Activated T-helper 17 cell treated with anti-CD3 and anti-CD28 coated beads, Interleukin-2, amount 50 U/mL, for 72 hours (primary cell): Measurements from ENCODE around the gene HSPB6. TPM values are rescaled to one million over a fixed set of nuclear protein-coding genes. Genes with fewer than 3 reads are reported as not detected.
"Not testable (repeated sequence)": the region's sequence is repeated elsewhere in the genome, so short reads cannot be mapped to it uniquely, and the experiment has no call there.

Experiments
- ATAC-seq: fragments of 150-1000 bp; cut with Tn5 transposase; replicated peaks from 2 replicates; pipeline ENCODE4 v1.10.0; 2021; ENCODE audit warnings: mild to moderate bottlenecking, moderate library complexity
- H3K27ac Mint-ChIP-seq: one replicate; pipeline ENCODE4 v1.8.0; 2022; ENCODE audit warnings: mixed read lengths
- H3K27me3 Mint-ChIP-seq: one replicate; pipeline ENCODE4 v1.8.0; 2022; ENCODE audit warnings: mixed read lengths
- H3K36me3 Mint-ChIP-seq: one replicate; pipeline ENCODE4 v1.8.0; 2022; ENCODE audit warnings: low read depth, mild to moderate bottlenecking, mixed read lengths
- H3K4me1 Mint-ChIP-seq: one replicate; pipeline ENCODE4 v1.8.0; 2022; ENCODE audit warnings: mixed read lengths
- H3K4me3 Mint-ChIP-seq: one replicate; pipeline ENCODE4 v1.8.0; 2022; ENCODE audit warnings: mild to moderate bottlenecking, mixed read lengths
- H3K9me3 Mint-ChIP-seq: one replicate; pipeline ENCODE4 v1.8.0; 2022; ENCODE audit warnings: mixed read lengths
- total RNA-seq, 2 donors: library from RNA; stranded (reverse); gene quantifications; one replicate each; pipeline ENCODE4 v1.2.3, GENCODE V29; 2022

Gene HSPB6
- total RNA-seq, 2 donors from 2014 or later = not detected

GRCh38 chr19:35727956-35728706 is 28.7 kb downstream of the HSPB6 start:
- Mint-ChIP-seq H3K4me1 (peaks cover 10% of the 10 kb centered on the region), H3K36me3 (peaks cover 89% of the 10 kb centered on the region), H3K27me3 (no peaks in the 10 kb centered on the region), H3K4me3 (no peak overlapping the region), H3K9me3 (no peaks in the 10 kb centered on the region), H3K27ac (peak overlapping the region; percentile 69)
- no peak for ATAC-seq

- H3K27me3 Mint-ChIP-seq = no peaks in the 10 kb centered on the region
- ATAC-seq = no peak
- peaks cover 10% of the 10 kb centered on the region for H3K4me1 Mint-ChIP-seq
- H3K4me3 Mint-ChIP-seq = no peak overlapping the region
- peak overlapping the region; percentile 69 for H3K27ac Mint-ChIP-seq
- peaks cover 98% of the 10 kb centered on the region for H3K36me3 Mint-ChIP-seq
- H3K9me3 Mint-ChIP-seq = no peaks in the 10 kb centered on the region
Measured at GRCh38 chr19:35727053-35727955, 29.5 kb downstream of the HSPB6 start.

DNA sequence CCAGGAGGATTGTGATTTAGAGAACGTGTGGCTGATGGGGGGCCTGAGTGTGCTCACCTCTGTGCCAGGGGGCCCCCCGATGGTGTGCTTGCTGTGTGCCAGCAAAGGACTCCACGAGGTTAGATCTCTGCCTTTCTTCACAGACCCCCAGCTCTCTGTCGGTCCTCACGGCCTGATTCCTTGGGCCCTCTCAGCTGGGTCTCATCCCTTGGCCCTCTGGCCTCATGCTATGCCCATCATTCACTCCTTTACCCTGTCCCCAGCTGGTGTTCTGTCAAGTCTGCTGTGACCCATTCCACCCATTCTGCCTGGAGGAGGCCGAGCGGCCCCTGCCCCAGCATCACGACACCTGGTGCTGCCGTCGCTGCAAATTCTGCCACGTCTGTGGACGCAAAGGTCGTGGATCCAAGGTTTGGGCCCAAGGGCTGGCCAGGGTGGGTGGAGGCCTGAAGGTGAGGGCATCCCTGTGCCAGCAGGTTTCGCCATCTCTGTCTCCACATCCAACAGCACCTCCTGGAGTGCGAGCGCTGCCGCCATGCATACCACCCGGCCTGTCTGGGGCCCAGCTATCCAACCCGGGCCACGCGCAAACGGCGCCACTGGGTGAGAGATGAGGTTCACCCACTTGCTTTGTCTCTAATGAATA is 31.5 kb downstream of the HSPB6 start:
- H3K4me1 Mint-ChIP-seq = peaks cover 5% of the 10 kb centered on the region
- H3K9me3 Mint-ChIP-seq = no peaks in the 10 kb centered on the region
- ATAC-seq = no peak
- no peaks in the 10 kb centered on the region for H3K27me3 Mint-ChIP-seq
- H3K27ac Mint-ChIP-seq = no peak overlapping the region
- H3K36me3 Mint-ChIP-seq = peaks cover 100% of the 10 kb centered on the region
- no peak overlapping the region for H3K4me3 Mint-ChIP-seq

- Mint-ChIP-seq H3K36me3 (peaks cover 100% of the 10 kb centered on the region), H3K9me3 (no peaks in the 10 kb centered on the region), H3K27me3 (no peaks in the 10 kb centered on the region), H3K27ac (no peak overlapping the region), H3K4me1 (peaks cover 5% of the 10 kb centered on the region), H3K4me3 (no peak overlapping the region)
- no peak for ATAC-seq
Measured at GRCh38 chr19:35724560-35724959, 32.3 kb downstream of the HSPB6 start.

GRCh38 chr19:35724132-35724531 is 32.7 kb downstream of the HSPB6 start:
- not testable (repeated sequence) for H3K27ac Mint-ChIP-seq, H3K4me1 Mint-ChIP-seq, ATAC-seq, H3K9me3 Mint-ChIP-seq, H3K4me3 Mint-ChIP-seq, H3K27me3 Mint-ChIP-seq
- peaks cover 100% of the 10 kb centered on the region for H3K36me3 Mint-ChIP-seq

- Mint-ChIP-seq H3K36me3 (peaks cover 100% of the 10 kb centered on the region), H3K4me3 (no peak overlapping the region), H3K27ac (no peak overlapping the region), H3K4me1 (peaks cover 5% of the 10 kb centered on the region), H3K9me3 (no peaks in the 10 kb centered on the region), H3K27me3 (no peaks in the 10 kb centered on the region)
- no peak for ATAC-seq
Measured at GRCh38 chr19:35723671-35724070, 33.2 kb downstream of the HSPB6 start.

DNA sequence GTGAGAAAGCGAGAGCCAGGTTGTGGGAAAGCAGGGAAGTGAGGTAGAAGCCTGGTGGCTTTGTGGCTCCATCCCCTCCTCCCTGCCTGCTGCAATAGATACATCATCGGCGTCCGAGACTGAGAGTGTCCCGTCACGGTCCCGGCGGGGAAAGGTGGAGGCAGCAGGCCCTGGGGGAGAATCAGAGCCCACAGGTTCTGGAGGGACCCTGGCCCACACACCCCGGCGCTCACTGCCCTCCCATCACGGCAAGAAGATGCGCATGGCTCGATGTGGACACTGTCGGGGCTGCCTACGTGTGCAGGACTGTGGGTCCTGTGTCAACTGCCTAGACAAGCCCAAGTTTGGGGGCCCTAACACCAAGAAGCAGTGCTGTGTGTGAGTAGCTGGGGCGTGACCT is 33.9 kb downstream of the HSPB6 start:
- H3K4me3 Mint-ChIP-seq = peak overlapping the region; percentile 15
- H3K36me3 Mint-ChIP-seq = peaks cover 96% of the 10 kb centered on the region
- H3K4me1 Mint-ChIP-seq = peaks cover 5% of the 10 kb centered on the region
- H3K27ac Mint-ChIP-seq = peak overlapping the region; percentile 54
- no peaks in the 10 kb centered on the region for H3K27me3 Mint-ChIP-seq
- no peaks in the 10 kb centered on the region for H3K9me3 Mint-ChIP-seq
- ATAC-seq = no peak

- no peak for ATAC-seq
- Mint-ChIP-seq H3K4me3 (peak overlapping the region; percentile 15), H3K27me3 (no peaks in the 10 kb centered on the region), H3K27ac (peak overlapping the region; percentile 54), H3K9me3 (no peaks in the 10 kb centered on the region), H3K36me3 (peaks cover 92% of the 10 kb centered on the region), H3K4me1 (peaks cover 5% of the 10 kb centered on the region)
Measured at GRCh38 chr19:35722461-35722860, 34.4 kb downstream of the HSPB6 start.

GRCh38 chr19:35721374-35721773 is 35.5 kb downstream of the HSPB6 start:
- Mint-ChIP-seq H3K36me3 (peaks cover 92% of the 10 kb centered on the region), H3K4me1 (peaks cover 5% of the 10 kb centered on the region), H3K27me3 (no peaks in the 10 kb centered on the region), H3K27ac (peak overlapping the region; percentile 54), H3K4me3 (peak overlapping the region; percentile 15), H3K9me3 (no peaks in the 10 kb centered on the region)
- ATAC-seq = no peak

DNA sequence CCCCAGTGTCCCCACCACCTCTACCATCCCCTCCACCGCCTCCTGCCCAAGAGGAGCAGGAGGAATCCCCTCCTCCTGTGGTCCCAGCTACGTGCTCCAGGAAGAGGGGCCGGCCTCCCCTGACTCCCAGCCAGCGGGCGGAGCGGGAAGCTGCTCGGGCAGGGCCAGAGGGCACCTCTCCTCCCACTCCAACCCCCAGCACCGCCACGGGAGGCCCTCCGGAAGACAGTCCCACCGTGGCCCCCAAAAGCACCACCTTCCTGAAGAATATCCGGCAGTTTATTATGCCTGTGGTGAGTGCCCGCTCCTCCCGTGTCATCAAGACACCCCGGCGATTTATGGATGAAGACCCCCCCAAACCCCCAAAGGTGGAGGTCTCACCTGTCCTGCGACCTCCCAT is 36.2 kb downstream of the HSPB6 start:
- Mint-ChIP-seq H3K4me3 (no peak overlapping the region), H3K36me3 (peaks cover 92% of the 10 kb centered on the region)

GRCh38 chr19:35720163-35720524 is 36.7 kb downstream of the HSPB6 start:
- Mint-ChIP-seq H3K36me3 (peaks cover 92% of the 10 kb centered on the region), H3K9me3 (no peaks in the 10 kb centered on the region), H3K27me3 (no peaks in the 10 kb centered on the region), H3K27ac (no peak overlapping the region), H3K4me1 (peaks cover 5% of the 10 kb centered on the region), H3K4me3 (peak overlapping the region; percentile 89)
- ATAC-seq = no peak

More for the DNA sequence above, 36.2 kb downstream of the HSPB6 start:
- Mint-ChIP-seq H3K9me3 (no peaks in the 10 kb centered on the region), H3K27me3 (no peaks in the 10 kb centered on the region), H3K27ac (peak overlapping the region; percentile 54), H3K4me1 (peaks cover 5% of the 10 kb centered on the region)
- ATAC-seq = no peak

DNA sequence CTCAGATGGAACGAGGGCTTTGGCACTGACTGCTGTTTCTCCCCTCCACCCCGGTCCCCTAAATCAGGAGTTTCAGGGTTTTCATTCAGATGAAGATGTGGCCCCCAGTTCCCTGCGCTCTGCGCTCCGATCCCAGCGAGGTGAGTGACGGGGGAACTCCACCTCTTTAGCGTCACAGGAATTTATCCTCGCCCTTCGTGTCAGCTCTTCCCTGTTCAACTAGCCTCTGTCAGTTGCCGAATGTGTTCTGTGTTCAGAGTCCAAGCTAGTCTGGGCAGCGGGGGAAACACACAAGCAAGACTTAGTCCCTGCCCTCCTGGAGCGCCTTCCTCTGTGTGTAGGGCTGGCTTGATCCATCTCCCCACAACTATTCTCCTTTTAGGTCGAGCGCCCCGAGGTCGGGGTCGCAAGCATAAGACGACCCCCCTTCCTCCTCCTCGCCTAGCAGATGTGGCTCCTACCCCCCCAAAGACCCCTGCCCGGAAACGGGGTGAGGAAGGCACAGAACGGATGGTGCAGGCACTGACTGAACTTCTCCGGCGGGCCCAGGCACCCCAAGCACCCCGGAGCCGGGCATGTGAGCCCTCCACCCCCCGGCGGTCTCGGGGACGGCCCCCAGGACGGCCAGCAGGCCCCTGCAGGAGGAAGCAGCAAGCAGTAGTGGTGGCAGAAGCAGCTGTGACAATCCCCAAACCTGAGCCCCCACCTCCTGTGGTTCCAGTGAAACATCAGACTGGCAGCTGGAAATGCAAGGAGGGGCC is 37.2 kb downstream of the HSPB6 start:
- Mint-ChIP-seq H3K4me1 (peaks cover 5% of the 10 kb centered on the region), H3K4me3 (peak overlapping the region; percentile 89), H3K27ac (peak overlapping the region; percentile 94), H3K36me3 (peaks cover 92% of the 10 kb centered on the region), H3K9me3 (no peaks in the 10 kb centered on the region), H3K27me3 (no peaks in the 10 kb centered on the region)
- ATAC-seq = no peak

DNA sequence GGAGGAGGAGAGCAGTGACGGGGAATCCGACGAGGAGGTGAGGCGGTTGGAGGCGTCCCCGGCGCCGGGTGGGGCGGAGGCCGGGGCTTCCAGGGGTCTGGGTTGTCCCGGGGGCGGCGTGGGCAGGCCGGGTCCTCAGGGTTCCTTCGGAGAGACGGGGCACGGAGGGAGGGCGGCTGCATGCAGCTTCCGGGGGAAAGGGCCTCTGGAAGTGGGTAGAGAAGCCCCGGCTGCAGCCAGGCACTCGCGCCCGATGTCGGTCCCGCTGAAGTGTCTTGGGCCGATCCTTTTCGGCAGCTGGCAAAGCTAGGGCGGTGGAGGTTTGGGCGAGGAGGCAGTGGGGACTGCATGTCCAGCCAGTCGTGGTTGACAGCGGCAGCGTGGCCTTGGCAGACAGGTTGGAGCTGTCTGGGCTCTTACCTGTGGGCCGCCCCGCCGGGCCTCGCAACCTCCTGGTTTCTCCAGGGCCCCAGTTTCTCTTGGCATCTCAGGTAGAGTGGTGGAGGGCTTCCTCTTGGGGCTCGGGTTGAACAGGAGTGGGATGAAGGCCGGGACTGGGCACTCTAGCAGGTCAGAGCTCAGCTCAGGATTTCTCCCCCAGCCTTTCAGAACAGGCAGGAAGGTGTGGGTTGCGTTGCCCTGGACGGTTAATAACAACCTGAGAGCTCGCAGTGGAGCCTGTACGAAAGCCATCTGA is 38.3 kb downstream of the HSPB6 start:
- Mint-ChIP-seq H3K9me3 (no peaks in the 10 kb centered on the region), H3K4me1 (no peaks in the 10 kb centered on the region), H3K27me3 (no peaks in the 10 kb centered on the region), H3K36me3 (peaks cover 92% of the 10 kb centered on the region), H3K27ac (peak overlapping the region; percentile 94), H3K4me3 (peak overlapping the region; percentile 89)
- ATAC-seq = peak; percentile 3
